NCI-H526 treated with DMSO at 0.1 percent for 48 hours (cell line): ENCODE measurements around the gene DUS4L.
A peak's percentile ranks its signal among the peaks of the same experiment; 100 is the strongest.
"Not testable (repeated sequence)": the region's sequence is repeated elsewhere in the genome, so short reads cannot be mapped to it uniquely, and the experiment has no call there.

Experiments used
- DNase-seq: peaks from one replicate; lab custom pipeline; 2025; lab: John Stamatoyannopoulos, UW

The DUS4L gene

DNA sequence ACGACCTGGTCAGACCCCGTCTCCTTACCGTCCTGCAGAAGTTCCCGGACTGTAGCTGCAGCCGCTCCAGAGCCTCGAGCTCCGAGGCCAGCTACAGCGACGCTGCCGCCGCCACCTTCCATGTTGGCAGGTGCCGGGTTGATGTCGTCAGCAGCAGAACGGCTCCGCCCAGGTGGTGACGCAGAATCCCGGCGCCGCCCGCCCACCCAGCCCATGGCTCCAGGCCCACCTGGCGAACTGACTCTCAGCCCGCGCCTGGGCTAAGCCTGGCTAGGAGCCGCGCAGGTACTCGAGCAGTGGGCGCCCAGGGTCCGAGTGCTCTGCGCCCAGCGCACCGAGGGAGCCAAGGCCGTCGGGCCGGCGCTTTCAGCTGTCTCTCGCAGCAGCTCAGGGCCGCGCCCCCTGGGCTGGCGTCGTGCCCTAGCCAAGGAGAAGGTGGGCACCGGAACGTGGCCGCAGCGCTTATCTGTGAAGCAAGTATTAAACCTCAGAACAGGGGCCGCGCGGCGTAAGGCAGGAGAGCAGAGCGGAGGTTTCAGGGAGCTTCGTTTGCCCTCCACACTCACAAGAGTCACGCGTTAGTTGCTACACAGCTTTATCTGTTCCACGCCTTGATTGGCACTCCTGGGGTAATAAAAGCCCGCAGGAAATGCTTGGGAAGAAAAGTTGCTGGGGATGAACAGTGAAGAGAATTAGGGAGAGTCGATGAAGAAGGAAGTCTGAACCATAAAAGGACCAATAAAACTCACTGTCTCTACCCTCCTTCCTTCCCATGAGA is at the start of gene DUS4L, which contains the start of gene COG5:
Gene DUS4L, plus strand, starts transcription at position 197 of the 778 bp plus-strand sequence. CDS start 3,100 bp downstream, outside the sequence.
Gene COG5, minus strand, starts transcription at position 146 of the 778 bp plus-strand sequence. Its CDS starts 24 bp downstream, at position 122.
- peak; percentile 61 for DNase-seq

GRCh38 chr7:107526672-107527071 is 37.1 kb upstream of the DUS4L start:
- DNase-seq: no peak

- no peak for DNase-seq
Observed at GRCh38 chr7:107527196-107527595, 36.6 kb upstream of the DUS4L start.

GRCh38 chr7:107528461-107528860 is 35.3 kb upstream of the DUS4L start:
- no peak for DNase-seq

DNA sequence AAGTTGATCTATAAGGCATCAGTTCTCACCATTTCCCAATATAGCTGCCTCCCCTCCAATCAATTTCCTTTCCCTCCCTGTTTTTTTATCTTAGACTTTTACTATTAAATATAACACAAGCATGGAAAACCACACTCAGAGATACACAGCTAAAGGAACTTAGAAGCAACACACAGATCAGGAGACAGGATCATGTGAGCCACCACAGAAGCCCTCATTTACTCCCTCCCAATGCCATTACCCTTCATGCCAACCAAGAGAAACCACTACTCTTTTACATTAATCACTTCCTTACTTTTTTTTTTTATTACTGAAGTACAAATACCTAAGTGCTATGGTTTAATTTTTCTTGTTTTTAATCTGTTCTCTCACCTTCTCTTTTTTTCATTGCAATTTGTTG is 33.0 kb upstream of the DUS4L start:
- no peak for DNase-seq

DNA sequence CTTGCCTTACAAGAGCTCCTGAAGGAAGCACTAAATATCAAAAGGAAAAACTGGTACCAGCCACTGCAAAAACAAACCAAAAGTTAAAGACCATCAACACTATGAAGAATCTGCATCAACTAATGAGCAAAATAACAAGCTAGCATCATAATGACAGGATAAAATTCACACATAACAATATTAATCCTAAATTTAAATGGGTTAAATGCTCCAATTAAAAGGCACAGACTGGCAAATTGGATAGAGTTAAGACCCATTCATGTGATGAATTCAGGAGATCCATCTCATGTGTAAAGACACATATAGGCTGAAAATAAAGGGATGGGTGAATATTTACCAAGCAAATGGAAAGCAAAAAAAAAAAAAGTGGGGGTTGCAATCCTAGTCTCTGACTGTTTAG is 29.6 kb upstream of the DUS4L start:
- DNase-seq: no peak

DNA sequence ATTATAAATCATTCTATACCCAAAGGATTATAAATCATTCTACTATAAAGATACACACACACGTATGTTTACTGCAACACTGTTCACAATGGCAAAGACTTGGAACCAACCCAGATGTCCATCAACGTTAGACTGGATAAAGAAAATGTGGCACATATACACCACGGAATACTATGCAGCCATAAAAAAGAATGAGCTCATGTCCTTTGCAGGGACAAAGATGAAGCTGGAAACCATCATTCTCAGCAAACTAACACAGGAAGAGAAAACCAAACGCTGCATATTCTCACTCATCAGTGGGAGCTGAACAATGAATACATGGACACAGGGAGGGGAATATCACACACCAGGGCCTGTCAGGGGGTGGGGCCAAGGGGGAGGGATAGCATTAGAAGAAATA is 26.5 kb upstream of the DUS4L start:
- not testable (repeated sequence) for DNase-seq

GRCh38 chr7:107538001-107538400 is 25.8 kb upstream of the DUS4L start:
- peak; percentile 98 for DNase-seq

- no peak for DNase-seq
Observed at GRCh38 chr7:107543338-107543993, 20.3 kb upstream of the DUS4L start.

- no peak for DNase-seq
Observed at GRCh38 chr7:107544848-107545591, 18.8 kb upstream of the DUS4L start.

DNA sequence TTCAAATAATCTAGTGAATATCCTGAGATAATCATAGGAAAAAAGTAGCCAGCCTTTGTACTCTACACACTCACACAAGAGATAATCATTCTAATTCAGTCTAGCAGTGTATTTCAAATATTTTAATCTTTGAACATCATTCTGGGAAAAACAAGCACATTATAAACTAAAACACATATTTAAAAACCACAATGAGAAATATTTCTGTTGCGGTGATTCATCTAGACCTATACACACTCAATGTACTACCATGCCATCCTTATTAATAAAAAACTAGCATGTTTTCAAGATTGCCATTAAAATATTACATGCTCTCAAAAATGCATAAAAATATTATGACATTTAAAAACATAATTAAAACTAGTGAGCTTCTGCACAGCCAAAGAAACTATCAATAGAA is 11.8 kb upstream of the DUS4L start:
- no peak for DNase-seq

DNA sequence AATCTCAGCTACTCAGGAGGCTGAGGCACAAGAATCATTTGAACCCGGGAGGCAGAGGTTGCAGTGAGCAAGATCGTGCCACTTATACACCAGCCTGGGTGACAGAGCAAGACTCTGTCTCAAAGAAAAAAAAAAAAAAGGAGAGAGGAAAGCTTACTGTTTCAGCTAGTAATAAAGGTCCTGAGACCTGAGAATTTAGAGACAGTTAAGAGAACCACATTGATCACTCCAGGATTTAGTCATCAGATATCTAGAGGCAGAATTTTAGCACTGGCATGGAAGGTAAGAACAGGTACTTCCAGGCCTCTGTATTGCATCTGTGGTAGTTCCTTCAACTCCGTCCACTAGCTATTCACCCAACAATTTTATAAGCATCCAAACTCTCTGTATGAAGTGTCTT is 7.9 kb upstream of the DUS4L start:
- no peak for DNase-seq

DNA sequence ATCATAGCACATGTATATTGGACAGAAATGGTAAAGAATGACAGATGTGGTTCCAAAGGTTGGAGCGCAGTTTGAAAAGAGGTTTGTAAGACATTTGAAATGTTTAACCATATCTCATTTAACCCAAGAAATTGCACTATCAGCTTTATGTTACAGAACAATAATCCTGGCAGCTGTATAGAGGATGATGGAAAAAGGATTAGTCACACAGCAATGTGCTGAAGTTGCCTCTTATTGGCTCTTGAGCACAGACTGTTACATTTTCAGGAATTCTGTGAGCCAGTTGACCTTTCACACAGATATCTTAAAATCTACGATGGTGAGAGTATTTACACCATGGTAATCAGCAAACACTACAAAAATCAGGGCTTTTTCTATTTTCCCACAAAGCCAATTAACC is 3.9 kb upstream of the DUS4L start:
- no peak for DNase-seq

GRCh38 chr7:107560898-107561516 is 2.8 kb upstream of the DUS4L start:
- DNase-seq: no peak

DNA sequence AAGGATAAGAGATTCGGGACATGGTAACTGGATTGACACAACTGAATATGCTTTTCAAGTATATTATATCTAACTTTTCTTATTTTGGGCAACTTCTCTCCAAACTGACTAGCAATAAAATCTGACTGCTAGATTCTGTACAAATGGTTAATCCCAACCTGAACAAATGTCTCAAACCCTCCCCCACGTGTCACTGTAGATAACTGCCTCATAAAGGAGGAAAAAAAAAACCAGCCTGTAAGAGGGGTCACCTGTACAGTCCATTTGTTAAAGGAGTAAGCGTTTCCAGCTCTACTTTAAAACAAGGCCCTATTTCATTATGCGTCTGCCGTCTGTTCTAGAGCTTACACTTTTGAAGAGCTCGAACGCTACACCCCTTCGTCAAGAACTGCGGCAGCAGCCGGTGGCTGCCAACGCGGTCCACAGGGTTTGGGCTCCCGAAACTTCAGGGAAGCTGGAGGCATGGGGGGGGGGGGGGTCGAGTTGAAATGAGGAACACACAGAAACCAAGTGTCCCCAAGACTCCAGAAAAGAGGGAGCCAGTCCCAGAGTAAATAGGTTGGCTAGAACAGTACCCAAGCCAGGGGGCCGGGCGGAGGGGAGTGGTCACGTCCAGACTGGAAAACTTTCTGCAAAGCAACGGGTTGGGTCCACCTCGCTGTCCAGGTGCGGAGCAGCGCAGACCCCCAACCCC is 543 bp upstream of the DUS4L start:
- DNase-seq: no peak

- DNase-seq: no peak
Observed at GRCh38 chr7:107564553-107565298, 955 bp downstream of the DUS4L start.

DNA sequence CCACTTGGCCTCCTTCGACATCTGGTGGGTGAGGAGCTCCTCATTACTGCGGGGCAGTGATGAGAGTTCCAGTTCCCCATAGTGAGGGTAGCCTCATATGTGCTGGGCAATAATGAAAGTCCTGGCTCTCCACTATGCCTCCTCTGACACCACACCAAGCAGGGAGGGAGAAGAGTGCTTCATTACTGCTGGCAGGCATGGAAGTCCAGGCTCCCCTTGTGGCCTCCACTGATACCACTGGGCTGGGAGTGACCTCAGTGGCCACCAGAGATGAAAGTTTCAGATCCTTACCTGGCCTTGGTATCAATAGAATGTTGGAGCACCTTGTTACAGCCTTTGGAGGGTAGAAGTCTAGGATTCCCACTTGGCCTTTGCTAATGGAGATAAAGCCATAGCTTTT is 6.5 kb downstream of the DUS4L start:
- no peak for DNase-seq

- no peak for DNase-seq
Observed at GRCh38 chr7:107573537-107573936, 9.8 kb downstream of the DUS4L start.

- no peak for DNase-seq
Observed at GRCh38 chr7:107579554-107579884, 15.7 kb downstream of the DUS4L start.

GRCh38 chr7:107579885-107580715 is 16.3 kb downstream of the DUS4L start, which contains the start of gene BCAP29:
Gene BCAP29 (plus strand): TSS chr7:107580246. CDS start chr7:107580773, 527 bp downstream.
- DNase-seq: peak; percentile 92
